GM18858 (cell line): ENCODE measurements around the gene SCLT1.

Experiments used
- ATAC-seq: cut with Tn5 transposase; IDR thresholded peaks from one replicate; pipeline ENCODE4 v1.9.1; 2021; ENCODE audit not compliant: unreplicated experiment

The SCLT1 gene

DNA sequence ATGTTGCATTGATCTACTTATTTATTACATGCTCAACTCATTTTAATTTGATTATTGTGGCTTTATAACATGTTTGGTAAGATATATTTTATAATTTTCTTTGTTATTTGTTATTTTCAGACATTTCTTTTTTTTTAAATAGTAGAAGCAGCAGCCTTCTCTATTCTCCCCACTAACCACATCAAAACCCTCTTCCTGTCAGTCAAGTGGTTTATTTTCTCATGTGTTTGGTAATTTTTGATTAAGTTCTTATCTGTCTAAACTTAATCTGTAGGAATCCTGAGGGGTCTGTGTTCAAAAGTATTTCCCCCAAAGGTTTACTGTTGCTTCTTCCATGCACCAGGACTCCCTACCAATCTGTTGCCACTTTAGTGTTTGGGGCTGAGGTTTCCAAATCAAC is 131.9 kb downstream of the SCLT1 start:
- no peak for ATAC-seq

DNA sequence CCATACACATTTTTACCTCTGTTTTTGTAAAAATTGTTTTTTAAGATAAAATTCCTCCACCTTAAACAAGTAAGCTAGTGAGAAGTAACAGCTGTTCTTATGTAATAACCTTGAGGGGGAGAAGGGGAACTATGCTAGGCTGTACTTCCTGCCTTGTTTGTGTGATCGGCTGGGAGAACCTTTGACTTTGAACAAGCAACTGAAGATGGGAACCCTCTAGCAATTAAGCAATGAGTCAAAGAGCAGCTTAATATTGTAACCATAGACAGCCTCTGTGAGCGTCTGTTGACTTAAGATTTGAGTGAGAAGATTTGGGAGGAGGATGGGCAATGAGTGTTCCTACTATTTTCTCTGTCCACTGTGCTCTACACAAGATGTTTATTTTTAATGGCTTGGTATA is 135.1 kb downstream of the SCLT1 start:
- no peak for ATAC-seq

DNA sequence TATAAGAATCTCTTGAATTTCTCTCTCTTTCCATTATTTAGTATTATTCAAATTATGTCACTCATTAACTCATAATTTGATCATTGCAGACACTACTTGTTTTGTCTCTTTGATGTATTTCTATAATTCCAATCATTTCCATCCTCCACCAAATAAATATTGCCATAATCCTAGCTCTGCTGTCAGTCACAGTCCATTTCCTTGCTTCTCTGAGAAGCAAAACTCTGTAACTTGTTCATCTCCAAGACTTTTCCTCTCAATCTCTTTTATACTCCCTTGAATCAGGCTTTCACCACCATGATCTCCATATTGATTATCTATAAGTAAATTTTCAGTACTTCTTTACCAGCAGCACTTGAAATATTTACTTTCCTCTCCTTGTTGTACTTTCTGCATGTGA is 135.9 kb downstream of the SCLT1 start:
- no peak for ATAC-seq

DNA sequence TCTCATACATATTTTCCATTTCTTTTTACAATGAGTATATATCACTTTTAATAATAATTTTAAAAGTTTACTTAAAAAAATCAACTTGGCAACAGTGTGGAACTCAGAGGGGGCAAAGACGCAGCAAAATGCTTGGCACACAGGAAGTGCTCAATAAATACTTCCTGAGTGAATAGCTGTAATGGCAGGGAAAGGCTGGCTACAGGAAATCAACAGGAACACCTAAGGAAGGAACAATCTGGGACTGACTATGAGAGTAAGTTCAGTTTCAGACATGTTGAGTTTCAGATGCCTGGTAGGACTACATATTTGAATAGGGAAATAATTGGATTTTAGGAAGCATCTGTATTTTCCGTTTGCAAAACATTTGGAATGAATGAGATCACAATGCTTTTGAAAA is 137.6 kb downstream of the SCLT1 start:
- no peak for ATAC-seq

DNA sequence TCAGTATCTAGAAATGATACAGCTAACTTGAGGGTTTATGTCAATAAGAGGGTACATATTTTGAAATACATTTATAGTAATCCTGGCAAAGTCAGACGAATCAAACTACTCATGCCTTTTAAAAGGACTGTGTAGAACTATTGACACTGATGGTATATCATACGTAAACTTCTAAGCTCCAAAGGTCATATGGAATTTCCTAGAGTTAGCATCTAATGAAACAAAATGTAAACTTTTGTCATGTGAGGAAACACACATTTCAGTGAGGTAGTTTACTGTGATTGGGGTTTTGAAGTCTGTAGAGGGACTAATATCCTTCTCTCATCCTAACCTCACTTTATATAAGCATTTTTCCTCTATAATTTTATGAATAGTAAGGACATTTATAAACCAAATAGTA is 138.4 kb downstream of the SCLT1 start:
- no peak for ATAC-seq

DNA sequence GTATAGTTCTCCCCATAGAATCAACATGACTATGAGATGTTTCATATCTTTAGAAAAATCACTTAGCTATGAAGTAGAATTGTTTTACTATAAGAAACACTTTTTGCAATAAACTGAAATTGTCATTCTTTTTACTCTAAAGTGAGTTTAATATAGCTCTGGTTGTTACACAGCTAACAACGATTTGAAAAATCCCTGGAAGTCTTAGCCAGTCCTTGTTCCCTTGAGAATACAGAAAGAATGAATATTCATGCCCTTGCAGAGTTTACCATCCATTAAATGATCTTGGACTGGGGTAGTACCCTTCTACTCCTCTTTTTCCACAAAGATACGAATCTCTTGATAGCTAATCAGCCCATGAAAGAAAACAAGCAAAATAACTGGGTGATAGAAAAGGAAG is 142.0 kb downstream of the SCLT1 start:
- ATAC-seq = no peak

DNA sequence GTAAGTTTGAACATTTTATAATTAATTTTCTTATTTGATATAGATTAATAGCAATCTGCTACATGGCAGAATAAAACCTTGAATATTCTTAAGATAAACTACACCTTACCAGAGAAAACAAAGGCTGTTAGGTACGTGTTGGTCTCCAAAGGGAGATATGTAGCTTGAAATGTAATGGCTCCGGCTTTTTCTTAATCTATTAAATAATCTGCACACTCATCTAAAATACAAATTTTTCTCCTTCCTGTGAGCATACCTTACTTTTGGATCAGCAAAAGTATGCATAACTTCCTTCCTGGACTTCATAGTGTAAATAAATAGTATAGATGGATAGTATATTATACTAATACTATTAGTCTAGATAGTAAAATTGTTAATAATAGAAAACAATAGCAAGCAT is 142.5 kb downstream of the SCLT1 start:
- no peak for ATAC-seq

DNA sequence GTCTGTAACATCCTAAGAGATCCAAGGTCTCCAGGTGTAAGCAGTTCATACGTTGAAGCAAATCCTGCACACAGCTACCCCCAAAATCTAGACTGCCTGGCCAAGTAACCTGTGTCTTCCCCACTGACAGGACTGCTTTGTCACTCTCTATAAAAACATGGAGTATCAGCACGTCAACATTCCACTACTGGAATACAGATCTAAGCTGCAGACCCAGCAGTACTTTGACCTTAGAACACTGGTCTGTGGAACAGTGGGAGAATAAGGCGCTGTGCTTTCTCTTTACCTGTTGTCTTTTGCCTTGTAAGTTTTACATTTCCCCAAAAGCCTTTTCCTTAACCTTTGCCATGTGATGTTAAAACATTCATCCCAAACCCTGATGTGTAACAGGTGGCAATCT is 146.4 kb downstream of the SCLT1 start:
- ATAC-seq = no peak

DNA sequence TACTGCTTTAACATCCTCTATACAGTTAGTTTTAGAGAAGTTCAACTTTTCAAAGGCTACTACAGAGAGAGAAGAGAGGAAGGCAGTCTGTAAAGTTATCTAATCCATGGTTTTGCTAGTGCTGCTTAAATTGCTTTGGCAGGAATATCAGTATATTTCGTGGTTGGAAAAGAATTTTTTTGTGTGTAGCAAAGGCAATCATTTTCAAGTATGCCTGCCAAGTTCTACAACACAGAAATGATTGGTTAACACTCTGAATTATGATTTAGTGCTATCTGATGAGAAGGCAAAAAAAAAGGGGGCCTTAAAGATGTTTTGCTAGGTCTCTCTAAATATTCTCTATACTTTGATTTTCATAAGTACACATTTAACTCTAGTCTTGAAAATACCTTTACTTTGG is 150.7 kb downstream of the SCLT1 start:
- no peak for ATAC-seq

DNA sequence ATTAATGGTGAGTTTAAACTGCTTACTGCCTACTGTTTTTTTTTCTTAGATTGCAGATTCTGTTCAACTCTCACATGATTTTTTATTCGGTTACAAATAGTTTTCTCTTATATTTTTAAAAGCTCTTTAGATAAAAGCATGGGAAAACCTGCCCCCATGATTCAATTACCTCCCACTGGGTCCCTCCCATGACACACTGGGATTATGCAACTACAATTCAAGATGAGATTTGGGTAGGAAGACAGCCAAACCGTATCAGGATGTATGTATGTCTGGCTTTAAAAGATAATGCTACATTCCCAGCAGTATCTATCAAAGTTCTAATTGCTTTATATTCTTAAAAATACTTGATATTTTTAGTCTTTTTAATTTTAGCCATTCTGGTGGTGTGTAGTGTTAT is 152.4 kb downstream of the SCLT1 start:
- no peak for ATAC-seq

DNA sequence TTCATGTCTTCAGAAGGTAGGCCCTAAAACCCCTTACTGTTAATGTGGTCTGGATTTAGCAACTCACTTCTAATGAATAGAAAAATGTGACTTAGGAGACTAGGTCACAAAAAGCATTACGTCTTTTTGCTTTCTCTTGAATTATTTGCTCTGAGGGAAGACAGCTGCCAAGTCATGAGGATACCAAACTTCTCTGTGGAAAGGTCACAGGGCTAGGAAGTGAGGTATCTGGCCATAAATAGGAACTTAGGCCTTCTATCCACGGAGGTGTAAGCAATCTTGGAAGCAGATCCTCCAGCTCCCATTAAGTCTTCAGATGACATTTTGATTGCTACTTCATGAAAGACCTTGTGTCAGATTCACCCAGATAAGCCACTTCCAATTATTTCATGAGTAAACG is 163.3 kb downstream of the SCLT1 start:
- ATAC-seq = no peak

DNA sequence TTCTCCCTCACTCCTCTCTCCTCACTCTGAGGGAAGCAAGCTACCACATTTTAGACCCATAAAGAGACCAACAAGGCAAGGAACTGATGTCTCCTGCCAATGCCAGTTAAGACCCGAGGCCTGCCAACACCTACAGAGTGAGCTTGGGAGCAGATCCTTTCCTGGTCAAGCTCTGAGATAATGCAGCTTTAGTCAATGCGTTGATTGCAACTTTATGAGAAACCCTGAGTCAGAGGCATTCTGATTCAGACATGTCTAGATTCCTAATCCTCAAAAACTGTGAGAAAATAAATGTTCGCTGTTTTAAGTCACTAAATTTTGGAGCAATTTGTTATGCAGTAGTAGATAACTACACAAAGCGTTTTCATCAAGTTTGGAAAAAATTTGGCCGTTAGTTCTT is 168.4 kb downstream of the SCLT1 start:
- ATAC-seq = no peak

DNA sequence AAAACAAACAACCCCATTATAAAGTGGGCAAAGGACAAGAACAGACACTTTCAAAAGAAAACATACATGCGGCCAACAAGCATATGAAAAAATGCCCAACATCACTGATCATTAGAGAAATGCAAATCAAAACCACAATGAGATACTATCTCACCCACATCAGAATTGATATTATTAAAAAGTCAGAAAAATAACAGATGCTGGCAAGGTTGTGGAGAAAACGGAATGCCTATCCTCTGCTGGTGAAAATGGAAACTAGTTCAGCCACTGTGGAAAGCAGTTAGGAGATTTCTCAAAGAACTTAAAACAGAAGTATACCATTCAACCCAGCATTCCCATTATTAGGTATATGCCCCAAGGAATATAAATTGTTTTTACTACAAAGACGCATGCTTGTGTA is 171.4 kb downstream of the SCLT1 start:
- no peak for ATAC-seq

DNA sequence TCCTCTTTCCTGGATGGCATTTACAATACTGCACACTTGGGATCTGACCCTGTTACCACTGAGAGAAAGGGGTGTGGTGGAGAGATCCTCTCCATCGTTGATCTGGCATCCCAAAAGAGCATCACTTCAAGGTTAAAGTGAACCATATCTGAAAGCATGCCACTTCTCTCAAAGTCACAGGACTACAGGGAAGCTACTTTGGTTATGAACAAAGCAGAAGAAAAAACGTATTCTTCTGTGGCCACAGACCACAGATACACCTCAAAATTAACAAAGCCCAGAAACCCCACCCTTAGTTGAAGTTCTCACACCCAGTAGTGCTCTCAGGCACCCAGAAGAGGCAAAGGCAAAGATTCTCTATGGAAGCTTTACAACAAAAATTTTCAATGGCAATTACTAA is 175.6 kb downstream of the SCLT1 start:
- ATAC-seq = peak; percentile 87

DNA sequence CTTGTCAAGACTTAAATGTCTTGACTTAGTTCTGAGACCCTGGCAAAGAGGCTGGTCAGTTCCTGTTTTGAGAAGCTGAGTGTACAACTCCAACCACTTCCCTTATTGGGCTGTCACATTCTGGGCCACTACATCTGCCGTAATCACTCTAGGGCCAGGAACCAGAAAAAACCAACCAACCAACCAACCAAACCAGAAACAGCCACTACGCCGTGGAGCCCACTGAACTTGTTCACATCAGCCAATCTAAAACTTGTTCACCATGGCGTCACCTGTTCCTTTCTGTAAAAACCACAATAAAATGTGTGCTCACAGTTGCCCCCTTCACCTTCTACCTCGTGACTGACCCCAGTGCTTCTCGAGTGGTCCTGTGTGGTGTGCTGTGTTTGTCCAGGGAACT is 176.5 kb downstream of the SCLT1 start:
- ATAC-seq = peak; percentile 46

DNA sequence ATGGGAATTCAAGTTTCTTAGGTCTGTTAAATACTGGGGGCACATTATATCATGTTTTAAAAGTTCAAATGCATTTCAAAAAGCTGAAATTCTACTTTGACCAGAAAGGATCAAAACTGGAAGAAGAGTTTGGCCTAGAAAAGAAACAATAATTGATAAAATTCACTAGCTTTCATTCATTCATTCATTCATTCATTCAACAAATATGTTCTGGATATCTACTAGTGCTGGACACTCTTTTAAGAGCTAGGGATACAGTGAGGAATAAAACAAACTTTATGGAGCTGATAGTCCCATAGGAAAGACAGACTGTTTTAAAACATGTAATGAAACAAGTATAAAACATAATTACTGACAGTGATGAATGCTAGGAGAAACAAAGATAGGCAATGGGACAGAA is 177.8 kb downstream of the SCLT1 start:
- no peak for ATAC-seq

DNA sequence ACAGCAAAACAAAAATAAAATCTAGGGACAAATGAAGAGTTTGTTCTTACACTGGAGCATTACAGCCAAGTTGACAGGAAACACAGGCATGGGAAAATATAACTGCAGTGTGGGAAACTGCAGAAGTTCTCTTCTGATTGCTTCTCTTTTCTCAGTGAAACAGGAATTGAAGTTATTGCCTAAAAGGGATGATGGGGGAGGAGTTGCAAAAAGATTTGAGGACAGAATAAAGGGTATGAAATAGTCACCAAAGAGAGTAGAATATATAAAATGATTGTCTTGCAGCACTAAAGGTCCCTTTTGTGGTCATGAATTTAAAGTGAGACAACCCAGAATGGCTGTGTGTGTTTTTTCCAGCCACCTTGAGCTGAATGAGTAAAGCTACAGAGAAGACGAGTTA is 180.1 kb downstream of the SCLT1 start:
- ATAC-seq = no peak

DNA sequence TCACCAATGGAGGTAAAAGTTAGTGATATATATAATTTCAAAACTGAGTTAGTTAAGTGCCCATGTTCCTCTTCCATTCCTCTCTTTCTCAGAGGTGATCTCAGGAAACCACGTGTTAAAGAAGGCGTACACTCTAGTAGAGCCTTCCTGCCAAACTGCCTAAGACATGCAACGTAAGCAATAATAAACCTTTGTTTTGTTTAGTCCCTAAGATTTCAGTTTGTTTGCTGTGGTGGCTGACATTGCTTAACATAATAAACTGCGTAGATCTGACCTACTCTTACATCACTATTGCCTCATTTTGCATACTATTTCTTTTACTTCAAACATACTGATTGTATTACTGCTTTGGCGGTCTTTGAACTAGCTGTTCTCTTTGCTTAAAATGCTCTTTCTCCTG is 184.6 kb downstream of the SCLT1 start:
- no peak for ATAC-seq

DNA sequence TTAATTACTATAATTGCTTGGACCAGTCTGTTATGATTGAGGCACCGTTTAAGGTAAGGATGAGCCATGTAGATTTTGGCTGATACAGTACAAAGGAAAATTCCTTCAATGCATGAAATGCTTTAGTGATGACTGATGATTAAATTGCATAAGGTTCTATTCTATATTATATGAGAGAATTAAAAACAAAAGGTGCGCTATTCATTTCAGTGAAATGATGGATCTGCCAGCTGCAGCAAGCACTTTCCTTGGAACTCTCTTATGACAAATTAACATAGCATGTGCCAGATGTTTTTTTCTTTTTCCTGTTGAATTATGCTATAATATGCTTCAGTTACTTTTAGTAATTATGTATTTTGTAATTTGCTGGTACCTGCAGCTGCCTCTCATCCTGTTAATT is 185.4 kb downstream of the SCLT1 start:
- no peak for ATAC-seq

DNA sequence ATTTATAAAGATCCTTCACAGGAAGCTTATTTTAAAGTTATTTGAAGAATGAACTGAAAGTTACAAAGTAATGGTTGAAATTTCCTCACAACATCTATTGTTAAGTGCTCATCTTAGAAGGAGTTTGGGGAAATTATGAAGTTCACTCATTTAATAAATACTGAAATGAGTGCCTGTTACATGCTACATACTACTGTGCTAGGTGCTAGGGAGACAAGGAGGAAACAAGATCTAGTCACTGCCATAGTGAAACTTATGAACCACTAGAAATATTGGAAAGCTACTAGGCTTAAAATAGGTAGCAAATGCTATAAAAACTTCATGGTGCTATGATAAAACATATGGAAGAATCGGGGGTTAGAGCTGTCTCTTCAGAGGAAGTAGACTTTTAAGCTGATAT is 186.8 kb downstream of the SCLT1 start:
- ATAC-seq = peak; percentile 42

DNA sequence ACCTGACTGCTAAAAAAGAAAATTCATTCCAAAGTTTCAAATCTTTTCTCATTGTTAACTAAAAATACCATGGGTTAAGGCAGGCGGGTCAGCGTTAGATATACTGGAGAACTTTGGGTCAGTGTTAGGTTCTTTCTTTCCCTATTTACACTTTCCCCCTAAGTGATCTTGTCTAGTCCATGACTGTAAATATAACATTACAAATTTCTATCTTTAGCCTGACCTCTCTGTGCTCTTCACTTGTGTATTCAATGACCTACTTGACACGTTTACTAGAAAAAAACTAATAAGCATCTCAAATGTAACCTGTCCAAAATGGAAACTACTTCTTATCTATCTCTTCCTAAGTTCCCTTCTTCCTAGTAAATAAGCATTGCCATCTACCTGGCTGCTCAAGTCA is 188.5 kb downstream of the SCLT1 start:
- no peak for ATAC-seq

DNA sequence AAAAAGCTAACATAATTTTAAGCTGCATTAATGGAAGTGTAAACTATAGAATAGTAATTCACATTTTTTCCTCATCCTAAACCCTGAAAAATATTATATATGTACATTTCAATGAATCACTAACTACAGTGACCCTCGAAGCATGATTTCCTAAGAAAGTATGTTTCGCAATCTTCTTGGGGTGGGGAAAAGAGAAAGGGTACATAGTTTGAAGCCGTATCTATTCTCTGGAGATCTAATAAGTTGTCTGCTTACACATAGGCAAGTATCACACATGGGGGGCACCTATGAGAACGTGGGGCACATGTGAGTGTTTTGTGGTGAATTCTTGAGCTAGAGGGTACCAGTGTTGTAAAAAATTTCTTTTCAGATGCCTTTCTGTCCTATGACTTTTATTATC is 212.7 kb downstream of the SCLT1 start:
- ATAC-seq = no peak

DNA sequence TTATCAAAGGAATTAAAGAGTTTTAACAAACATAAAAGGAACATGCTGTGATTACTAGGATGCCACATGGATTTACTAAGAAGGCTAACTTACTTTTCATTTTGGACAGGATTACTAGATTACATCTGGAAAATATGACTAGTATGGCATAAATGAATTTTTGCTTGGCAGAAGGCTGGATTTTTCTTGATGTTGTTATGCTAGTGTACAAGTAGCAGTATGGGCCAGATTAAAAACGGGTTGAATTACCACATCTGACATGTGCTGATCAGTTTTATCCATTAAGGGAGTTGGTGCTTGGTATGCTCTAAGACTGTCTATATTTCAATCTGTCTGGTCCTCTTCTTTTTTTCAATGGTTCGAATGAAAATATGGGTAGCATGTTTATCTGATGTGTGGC is 213.4 kb downstream of the SCLT1 start:
- no peak for ATAC-seq

DNA sequence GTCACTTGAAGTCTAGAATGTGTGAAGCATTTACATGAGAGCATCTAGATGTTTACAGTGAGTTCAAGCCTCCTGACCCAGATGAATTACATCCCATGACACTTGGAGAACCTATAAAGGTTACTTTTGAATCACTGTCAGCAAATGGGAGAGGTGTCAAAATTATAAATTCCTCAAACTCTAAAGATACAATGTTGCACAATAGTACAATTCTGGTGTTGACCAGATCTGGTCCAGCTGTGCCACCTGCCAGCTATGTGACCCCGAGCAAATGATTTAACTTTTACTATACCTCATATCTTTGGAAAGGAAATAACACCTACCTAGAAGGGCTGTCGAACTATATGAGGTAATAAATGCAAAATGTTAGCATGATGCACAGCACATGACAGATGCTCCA is 214.1 kb downstream of the SCLT1 start:
- ATAC-seq = no peak
